ENCODE data around the gene CCDC78. TPM values are rescaled to one million over a fixed set of nuclear protein-coding genes. Genes with fewer than 3 reads are reported as not detected.

CCDC78 gene
- total and polyA plus RNA-seq, 3 donors from 2014 or later = 3.2 to 6.1 (median 5.7) TPM

- whole genome bisulfite sequencing, 2 donors = 95 to 100% methylated on average over 2 to 21 of the region's 21 CpGs
- Histone ChIP-seq H3K27me3 (no peaks in the 10 kb centered on the region), H3K27ac (no peak overlapping the region), H3K4me3 (no peak overlapping the region), H3K36me3 (ENCODE audit: low read depth, missing control alignments) (no peaks in the 10 kb centered on the region), H3K4me1 (peaks cover 26% of the 10 kb centered on the region), H3K9me3 (no peaks in the 10 kb centered on the region)
- no peak for DNase-seq
- TF ChIP-seq CTCF (IDR thresholded peaks at IDR 0.05) (no peak), POLR2A (IDR thresholded peaks at IDR 0.05) (no peak)
- intact Hi-C loops (cut with DNase I; ENCODE audit: low total_unique reads) = no loop called here
Observed at GRCh38 chr16:672851-673250, 53.4 kb downstream of the CCDC78 start.

MicroRNAs within 50 kb of the gene (microRNA counts, 767-probe panel; counts per million panel counts)
- microRNA hsa-miR-662 = 0 to 152 counts per million in 2 donors

Small RNA genes within 50 kb of the gene (microRNA-seq; reads per million reads assigned to microRNA genes)
- 0 reads per million in 2 donors for gene MIR662 (ENCODE audit: borderline number of aligned reads in 2 of 2, borderline replicate concordance in 1 of 2)

Small RNA genes within 50 kb of the gene (small RNA-seq; reads per million reads assigned to genes)
- 0 reads per million in 2 donors for gene MIR662

Other genes with a start within 250 kb of the CCDC78 start
- gene CAPN15, start 198.7 kb downstream of the CCDC78 start, total RNA-seq = 100 to 1,000 TPM; 108 to 115 TPM
- 48.0 TPM for gene CAPN15, start 198.7 kb downstream of the CCDC78 start, polyA plus RNA-seq (ENCODE audit: insufficient read depth, low read depth, low replicate concordance)
- 1 to 10 TPM; 5.0 to 7.2 TPM for gene PRR35, start 166.0 kb downstream of the CCDC78 start, total RNA-seq
- 1.7 TPM for gene PRR35, start 166.0 kb downstream of the CCDC78 start, polyA plus RNA-seq (ENCODE audit: insufficient read depth, low read depth, low replicate concordance)
- 1 to 10 TPM; 4.5 TPM for gene NHLRC4, start 159.4 kb downstream of the CCDC78 start, total RNA-seq
- gene NHLRC4, start 159.4 kb downstream of the CCDC78 start, polyA plus RNA-seq (ENCODE audit: insufficient read depth, low read depth, low replicate concordance) = 3.0 TPM
- 100 to 1,000 TPM in 1 of 2 donors, 10 to 100 TPM in 1; 95.4 to 123 TPM for gene PIGQ, start 156.5 kb downstream of the CCDC78 start, total RNA-seq
- 80.5 TPM for gene PIGQ, start 156.5 kb downstream of the CCDC78 start, polyA plus RNA-seq (ENCODE audit: insufficient read depth, low read depth, low replicate concordance)
- gene RAB40C, start 136.4 kb downstream of the CCDC78 start, total RNA-seq = 10 to 100 TPM; 47.9 to 51.2 TPM
- gene RAB40C, start 136.4 kb downstream of the CCDC78 start, polyA plus RNA-seq (ENCODE audit: insufficient read depth, low read depth, low replicate concordance) = 27.6 TPM
- 10 to 100 TPM in 1 of 2 donors, 1 to 10 TPM in 1; 3.5 to 10.5 TPM for gene WFIKKN1, start 95.5 kb downstream of the CCDC78 start, total RNA-seq
- 1.1 TPM for gene WFIKKN1, start 95.5 kb downstream of the CCDC78 start, polyA plus RNA-seq (ENCODE audit: insufficient read depth, low read depth, low replicate concordance)
- 100 to 1,000 TPM; 161 to 185 TPM for gene METTL26, start 90.1 kb downstream of the CCDC78 start, total RNA-seq
- 72.1 TPM for gene METTL26, start 90.1 kb downstream of the CCDC78 start, polyA plus RNA-seq (ENCODE audit: insufficient read depth, low read depth, low replicate concordance)
- gene MCRIP2, start 84.6 kb downstream of the CCDC78 start, total RNA-seq = 100 to 1,000 TPM in 1 of 2 donors, 10 to 100 TPM in 1; 83.1 to 134 TPM
- 78.2 TPM for gene MCRIP2, start 84.6 kb downstream of the CCDC78 start, polyA plus RNA-seq (ENCODE audit: insufficient read depth, low read depth, low replicate concordance)
- 100 to 1,000 TPM; 155 to 195 TPM for gene WDR90, start 77.1 kb downstream of the CCDC78 start, total RNA-seq
- 102 TPM for gene WDR90, start 77.1 kb downstream of the CCDC78 start, polyA plus RNA-seq (ENCODE audit: insufficient read depth, low read depth, low replicate concordance)
- 100 to 1,000 TPM; 157 to 176 TPM for gene RHOT2, start 58.3 kb downstream of the CCDC78 start, total RNA-seq
- 77.7 TPM for gene RHOT2, start 58.3 kb downstream of the CCDC78 start, polyA plus RNA-seq (ENCODE audit: insufficient read depth, low read depth, low replicate concordance)
- gene RHBDL1, start 50.8 kb downstream of the CCDC78 start, total RNA-seq = 1 to 10 TPM; 8.5 to 9.8 TPM
- 2.1 TPM for gene RHBDL1, start 50.8 kb downstream of the CCDC78 start, polyA plus RNA-seq (ENCODE audit: insufficient read depth, low read depth, low replicate concordance)
- gene STUB1, start 46.0 kb downstream of the CCDC78 start, total RNA-seq = 100 to 1,000 TPM; 126 to 160 TPM
- 93.3 TPM for gene STUB1, start 46.0 kb downstream of the CCDC78 start, polyA plus RNA-seq (ENCODE audit: insufficient read depth, low read depth, low replicate concordance)
- gene JMJD8, start 42.1 kb downstream of the CCDC78 start, total RNA-seq = 100 to 1,000 TPM in 1 of 2 donors, 10 to 100 TPM in 1; 84.2 to 101 TPM
- 95.5 TPM for gene JMJD8, start 42.1 kb downstream of the CCDC78 start, polyA plus RNA-seq (ENCODE audit: insufficient read depth, low read depth, low replicate concordance)
- gene WDR24, start 36.0 kb downstream of the CCDC78 start, total RNA-seq = 10 to 100 TPM; 33.9 to 39.1 TPM
- gene WDR24, start 36.0 kb downstream of the CCDC78 start, polyA plus RNA-seq (ENCODE audit: insufficient read depth, low read depth, low replicate concordance) = 21.4 TPM
- 10 to 100 TPM; 15.8 to 16.1 TPM for gene FBXL16, start 20.6 kb downstream of the CCDC78 start, total RNA-seq
- gene FBXL16, start 20.6 kb downstream of the CCDC78 start, polyA plus RNA-seq (ENCODE audit: insufficient read depth, low read depth, low replicate concordance) = 23.4 TPM
- gene METRN, start 11.3 kb downstream of the CCDC78 start, total RNA-seq = 10 to 100 TPM; 34.9 to 50.6 TPM
- gene METRN, start 11.3 kb downstream of the CCDC78 start, polyA plus RNA-seq (ENCODE audit: insufficient read depth, low read depth, low replicate concordance) = 21.0 TPM
- 100 to 1,000 TPM in 1 of 2 donors, 10 to 100 TPM in 1; 81.1 to 108 TPM for gene ANTKMT, start 5.3 kb downstream of the CCDC78 start, total RNA-seq
- 68.5 TPM for gene ANTKMT, start 5.3 kb downstream of the CCDC78 start, polyA plus RNA-seq (ENCODE audit: insufficient read depth, low read depth, low replicate concordance)
- 10 to 100 TPM in 1 of 2 donors, 1 to 10 TPM in 1; 9.9 to 13.7 TPM for gene HAGHL, start 663 bp upstream of the CCDC78 start, total RNA-seq
- gene HAGHL, start 663 bp upstream of the CCDC78 start, polyA plus RNA-seq (ENCODE audit: insufficient read depth, low read depth, low replicate concordance) = 7.2 TPM
- gene CIAO3, start 14.6 kb upstream of the CCDC78 start, total RNA-seq = 10 to 100 TPM; 58.0 to 59.0 TPM
- 28.9 TPM for gene CIAO3, start 14.6 kb upstream of the CCDC78 start, polyA plus RNA-seq (ENCODE audit: insufficient read depth, low read depth, low replicate concordance)
- gene MSLN, start 34.3 kb upstream of the CCDC78 start, total RNA-seq = 1 to 10 TPM; 1.5 to 2.8 TPM
- gene MSLN, start 34.3 kb upstream of the CCDC78 start, polyA plus RNA-seq (ENCODE audit: insufficient read depth, low read depth, low replicate concordance) = 18.5 TPM
- 10 to 100 TPM; 18.6 to 24.0 TPM for gene RPUSD1, start 61.9 kb upstream of the CCDC78 start, total RNA-seq
- 11.4 TPM for gene RPUSD1, start 61.9 kb upstream of the CCDC78 start, polyA plus RNA-seq (ENCODE audit: insufficient read depth, low read depth, low replicate concordance)
- gene CHTF18, start 62.2 kb upstream of the CCDC78 start, total RNA-seq = 10 to 100 TPM; 90.6 to 95.0 TPM
- 32.5 TPM for gene CHTF18, start 62.2 kb upstream of the CCDC78 start, polyA plus RNA-seq (ENCODE audit: insufficient read depth, low read depth, low replicate concordance)
- not detected for gene GNG13, start 74.3 kb upstream of the CCDC78 start, total RNA-seq
- gene GNG13, start 74.3 kb upstream of the CCDC78 start, polyA plus RNA-seq (ENCODE audit: insufficient read depth, low read depth, low replicate concordance) = not detected
- 10 to 100 TPM; 66.6 to 83.4 TPM for gene LMF1, start 244.5 kb upstream of the CCDC78 start, total RNA-seq
- gene LMF1, start 244.5 kb upstream of the CCDC78 start, polyA plus RNA-seq (ENCODE audit: insufficient read depth, low read depth, low replicate concordance) = 12.5 TPM